GM21515 (cell line): ENCODE results near the gene RAC3.

ENCODE experiments used
- ATAC-seq: cut with Tn5 transposase; IDR thresholded peaks from one replicate; pipeline ENCODE4 v1.9.1; 2021; ENCODE audit not compliant: unreplicated experiment

The RAC3 gene

DNA sequence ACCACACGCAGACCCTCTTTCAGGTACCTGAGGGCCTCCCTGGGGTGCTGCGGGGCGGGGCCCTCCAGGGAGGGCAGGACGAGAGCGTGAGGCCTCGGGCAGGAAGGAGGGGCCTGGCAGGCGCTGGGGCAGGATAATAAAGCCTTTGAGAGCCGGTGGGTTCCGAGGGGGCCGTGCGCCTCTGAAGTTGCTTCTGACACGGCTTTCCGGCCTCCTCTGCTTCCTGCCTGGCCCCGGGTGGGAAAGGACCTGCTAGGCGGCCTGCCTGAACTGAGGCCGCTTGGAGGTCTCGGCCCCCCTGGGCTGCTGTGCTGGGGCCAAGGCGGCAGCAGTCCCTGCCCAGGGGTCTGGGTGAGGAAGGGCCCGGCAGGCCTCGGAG lies 19.2 kb upstream of the RAC3 start:
- ATAC-seq, result no peak

DNA sequence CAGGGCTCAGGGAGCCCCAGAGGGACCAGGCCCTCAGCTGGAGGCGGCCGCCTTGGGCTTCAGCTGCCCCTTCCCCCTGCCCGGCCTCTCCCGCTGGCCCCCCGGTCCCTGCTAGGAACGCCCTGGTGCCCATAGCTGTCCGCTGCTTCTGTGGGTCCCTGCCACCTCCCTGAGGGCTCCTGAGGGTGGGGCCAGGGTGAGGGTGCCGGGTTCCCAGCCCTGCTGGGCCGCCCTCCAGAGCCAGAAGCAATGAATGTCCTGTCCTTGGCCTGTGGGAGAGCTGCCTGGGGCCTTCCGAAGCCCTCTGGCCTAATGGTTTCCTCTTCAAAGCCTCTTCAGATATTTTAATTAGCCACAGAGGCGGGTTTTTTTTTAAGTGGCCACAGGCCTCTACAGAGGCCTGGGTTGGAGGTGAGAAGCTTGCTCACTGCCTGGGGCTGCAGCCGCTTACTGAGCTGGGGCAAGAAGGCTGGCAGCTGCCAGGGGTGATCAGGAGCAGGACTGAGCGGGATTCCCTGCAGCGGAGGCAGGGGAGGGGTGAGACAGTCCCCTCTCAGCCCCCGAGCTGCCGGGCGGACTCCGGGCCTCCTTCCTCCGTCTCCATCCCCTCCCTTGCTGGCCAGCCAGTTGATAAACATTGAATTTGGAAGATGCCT lies 18.7 kb upstream of the RAC3 start:
- ATAC-seq, result no peak

DNA sequence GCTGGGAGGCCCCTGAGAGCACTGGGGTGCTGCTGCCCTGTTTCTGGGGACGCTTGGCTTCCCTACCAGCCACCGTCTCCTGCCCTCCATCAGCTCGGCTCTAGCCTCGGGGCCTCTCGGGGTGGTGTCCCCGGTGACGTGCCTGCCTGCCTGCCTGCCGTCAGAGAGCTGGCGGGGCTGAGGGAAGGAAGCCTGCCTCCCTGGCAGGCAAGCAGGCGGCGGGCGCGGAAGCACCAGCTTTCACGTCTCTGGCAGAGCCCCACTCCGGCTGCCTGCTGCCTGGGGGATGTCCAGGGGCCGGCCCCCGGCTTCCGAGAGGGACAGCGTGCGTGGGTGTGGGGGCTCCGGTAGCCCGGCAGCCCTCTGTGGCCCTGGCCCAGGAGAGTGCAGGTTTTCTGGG lies 18.1 kb upstream of the RAC3 start:
- ATAC-seq, result no peak

DNA sequence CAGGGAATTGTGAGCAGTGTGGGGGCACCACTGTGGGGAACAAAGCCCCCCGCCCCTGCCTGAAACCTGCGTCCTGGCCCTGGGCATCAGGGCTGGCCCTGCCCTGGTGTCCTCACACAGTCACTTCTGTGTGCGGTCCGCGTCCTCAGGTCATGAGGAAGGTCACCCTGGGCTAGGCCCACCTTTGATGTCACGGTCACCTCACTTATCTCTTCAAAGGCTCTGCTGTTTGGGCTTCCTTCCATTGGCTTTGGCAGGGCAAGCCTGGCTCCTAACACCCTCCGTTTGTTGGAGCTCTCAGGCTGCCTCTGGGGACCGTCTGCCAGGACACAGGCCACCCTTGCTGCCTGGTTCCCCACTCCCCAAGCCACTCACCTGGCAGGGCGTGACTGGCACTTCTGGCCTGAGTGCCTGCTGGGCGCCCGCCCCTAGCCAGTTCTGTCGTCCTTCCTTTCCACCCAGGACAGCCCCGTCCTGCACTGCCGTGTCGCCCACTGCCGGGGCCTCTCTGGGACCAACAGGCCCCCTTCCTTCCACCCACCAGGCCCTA lies 17.6 kb upstream of the RAC3 start:
- ATAC-seq, result no peak

DNA sequence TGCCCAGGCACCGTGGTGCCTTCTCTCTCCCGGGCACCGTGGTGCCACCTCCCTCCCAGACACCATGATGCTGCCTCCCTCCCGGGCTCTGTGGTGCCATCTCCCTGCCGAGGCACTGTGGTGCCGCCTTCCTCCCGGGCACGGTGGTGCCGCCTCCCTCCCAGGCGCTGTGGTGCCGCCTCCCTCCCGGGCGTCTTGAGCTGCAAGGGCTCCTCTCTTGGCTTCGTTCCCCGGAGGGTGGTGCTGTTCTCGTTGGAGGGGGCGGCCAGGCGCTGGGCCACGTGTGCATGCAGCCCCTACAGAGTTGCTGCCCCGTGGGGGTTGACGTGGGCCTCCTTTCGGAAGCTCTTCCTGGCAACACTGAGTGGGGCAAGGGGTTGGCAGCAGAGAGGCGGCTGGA lies 17.0 kb upstream of the RAC3 start:
- ATAC-seq, result no peak

DNA sequence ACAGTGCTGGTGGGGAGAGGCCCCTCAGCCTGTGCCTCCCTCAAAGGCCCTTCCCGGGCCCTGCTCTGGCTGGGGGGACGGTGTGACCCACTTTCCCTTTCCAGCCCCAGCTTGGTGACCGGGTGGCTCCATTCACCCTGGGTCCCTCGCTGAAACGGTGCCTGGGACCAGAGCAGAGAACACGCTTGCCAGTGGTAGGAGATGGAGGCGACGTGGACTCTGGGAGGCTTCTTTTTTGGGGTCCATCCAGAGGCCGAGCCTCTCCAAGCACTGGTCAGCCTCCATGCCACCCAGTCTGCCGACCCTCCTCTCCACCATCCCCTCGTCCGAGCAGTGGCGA lies 16.5 kb upstream of the RAC3 start:
- ATAC-seq, result no peak

DNA sequence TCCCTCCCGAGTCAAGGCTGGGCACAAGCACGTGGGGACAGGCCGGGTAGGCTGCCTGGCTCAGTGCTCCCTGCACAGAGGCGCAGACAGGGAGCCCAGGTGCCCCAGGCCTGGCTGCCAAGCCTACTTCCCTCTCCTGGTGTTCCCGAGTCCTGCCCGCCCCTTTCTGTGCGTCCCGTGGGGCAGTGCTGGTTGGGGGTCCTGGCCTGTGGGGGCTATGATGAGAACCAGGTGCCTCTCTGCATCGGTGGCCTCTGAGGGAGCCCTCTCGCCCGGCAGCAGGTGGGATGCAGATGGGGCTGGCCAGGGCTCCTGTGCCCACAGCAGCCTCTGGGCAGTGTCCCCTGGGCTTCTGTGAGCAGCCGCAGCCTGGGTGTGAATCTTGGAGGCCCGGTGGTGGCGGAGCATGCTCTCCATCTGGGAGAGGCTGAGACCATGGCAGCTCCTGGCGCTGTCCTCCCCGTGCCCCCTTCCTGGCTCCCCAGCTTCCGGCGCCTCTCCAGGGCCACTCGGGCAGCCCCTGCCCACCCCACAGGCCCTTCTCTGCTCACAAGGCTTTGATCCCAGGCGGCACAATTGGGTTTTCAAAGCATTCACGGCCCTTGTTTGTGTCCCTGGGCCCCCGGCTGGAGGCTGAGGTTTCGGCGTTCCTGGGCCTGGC lies 16.0 kb upstream of the RAC3 start:
- ATAC-seq, result no peak

DNA sequence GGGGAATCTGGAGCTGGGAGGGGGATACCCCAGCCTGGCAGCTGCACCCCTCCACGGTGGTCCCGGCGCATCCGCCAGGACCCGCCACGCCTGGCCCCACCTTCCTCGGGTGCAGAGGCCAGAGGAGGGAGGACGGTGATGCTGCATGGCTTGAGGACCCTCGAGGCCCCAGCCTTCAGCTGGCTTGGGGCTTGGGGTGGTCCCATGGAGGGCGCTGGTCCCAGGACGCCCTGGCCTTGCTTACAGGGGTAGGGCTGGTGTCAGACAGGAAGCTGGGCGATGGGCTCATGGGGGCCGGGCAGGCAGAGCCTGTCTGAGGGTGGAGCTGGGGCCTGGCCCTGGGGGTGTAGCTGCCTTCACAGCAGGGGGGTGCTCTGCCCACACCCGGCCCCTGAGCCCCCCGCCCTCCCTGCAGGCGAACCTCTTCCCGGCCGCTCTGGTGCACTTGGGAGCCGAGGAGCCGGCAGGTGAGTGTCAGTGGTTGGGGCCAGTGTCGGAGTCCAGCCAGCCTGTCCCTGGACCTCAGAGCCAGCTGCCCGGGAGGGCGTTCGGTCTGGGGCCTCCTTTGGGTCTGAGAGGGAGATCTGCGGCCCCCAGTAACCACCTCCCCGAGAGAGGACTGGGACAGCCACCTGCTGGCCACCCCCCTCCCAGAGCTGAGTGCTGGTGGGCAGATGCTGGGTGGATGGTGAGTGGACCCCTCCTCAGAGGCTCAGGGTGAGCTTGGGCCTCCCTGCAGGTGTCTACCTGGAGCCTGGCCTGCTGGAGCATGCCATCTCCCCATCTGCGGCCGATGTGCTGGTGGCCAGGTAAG lies 15.2 kb upstream of the RAC3 start:
- ATAC-seq, result no peak

DNA sequence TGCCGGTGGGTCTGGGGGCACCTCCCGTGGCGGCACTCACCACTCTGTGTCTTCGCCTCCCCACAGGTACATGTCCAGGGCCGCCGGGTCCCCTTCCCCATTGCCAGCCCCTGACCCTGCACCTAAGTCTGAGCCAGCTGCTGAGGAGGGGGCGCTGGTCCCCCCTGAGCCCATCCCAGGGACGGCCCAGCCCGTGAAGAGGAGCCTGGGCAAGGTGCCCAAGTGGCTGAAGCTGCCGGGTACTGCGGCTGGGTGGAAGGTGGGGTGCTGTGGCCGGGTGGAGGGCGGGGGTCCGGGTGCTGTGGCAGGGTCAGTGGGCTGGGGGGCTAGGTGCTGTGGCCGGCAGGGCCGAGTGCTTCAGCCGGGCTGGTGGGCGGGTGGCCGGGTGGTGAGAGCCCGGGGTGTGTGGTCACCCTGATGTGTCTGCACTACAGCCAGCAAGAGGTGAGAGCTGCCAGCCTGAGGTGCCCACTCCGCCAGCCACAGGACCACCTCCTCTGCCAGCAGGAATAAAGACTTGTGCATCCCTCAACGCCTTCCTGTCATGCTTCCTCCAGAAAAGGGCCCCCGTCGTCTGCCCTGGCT lies 14.5 kb upstream of the RAC3 start:
- no peak for ATAC-seq

DNA sequence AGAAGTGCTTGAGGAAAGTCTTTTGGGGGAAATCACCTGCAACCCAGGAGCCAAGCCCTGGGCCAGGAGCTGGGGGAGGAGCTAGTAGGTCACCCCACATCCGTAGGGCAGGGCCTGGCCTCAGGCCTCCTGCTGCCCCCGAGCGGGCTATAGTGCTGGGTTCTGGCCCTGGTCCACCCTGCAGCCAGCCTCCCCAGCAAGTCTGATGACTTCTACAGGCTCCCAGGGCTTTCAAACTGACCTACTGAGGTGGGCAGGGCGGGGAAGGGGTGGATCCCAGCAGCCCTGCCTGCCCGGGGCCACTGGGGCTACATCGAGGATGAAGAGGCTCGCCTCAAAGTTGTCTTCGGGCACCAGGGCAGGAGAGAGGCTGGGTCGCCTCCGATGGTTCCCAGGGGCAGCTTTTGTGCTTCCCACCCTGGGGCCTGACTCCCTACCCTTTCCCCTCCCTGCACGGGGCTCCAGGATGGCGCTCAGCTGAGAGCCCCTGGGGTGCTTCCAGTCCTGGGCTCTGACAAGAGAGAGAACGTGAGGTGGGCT lies 13.8 kb upstream of the RAC3 start:
- no peak for ATAC-seq

DNA sequence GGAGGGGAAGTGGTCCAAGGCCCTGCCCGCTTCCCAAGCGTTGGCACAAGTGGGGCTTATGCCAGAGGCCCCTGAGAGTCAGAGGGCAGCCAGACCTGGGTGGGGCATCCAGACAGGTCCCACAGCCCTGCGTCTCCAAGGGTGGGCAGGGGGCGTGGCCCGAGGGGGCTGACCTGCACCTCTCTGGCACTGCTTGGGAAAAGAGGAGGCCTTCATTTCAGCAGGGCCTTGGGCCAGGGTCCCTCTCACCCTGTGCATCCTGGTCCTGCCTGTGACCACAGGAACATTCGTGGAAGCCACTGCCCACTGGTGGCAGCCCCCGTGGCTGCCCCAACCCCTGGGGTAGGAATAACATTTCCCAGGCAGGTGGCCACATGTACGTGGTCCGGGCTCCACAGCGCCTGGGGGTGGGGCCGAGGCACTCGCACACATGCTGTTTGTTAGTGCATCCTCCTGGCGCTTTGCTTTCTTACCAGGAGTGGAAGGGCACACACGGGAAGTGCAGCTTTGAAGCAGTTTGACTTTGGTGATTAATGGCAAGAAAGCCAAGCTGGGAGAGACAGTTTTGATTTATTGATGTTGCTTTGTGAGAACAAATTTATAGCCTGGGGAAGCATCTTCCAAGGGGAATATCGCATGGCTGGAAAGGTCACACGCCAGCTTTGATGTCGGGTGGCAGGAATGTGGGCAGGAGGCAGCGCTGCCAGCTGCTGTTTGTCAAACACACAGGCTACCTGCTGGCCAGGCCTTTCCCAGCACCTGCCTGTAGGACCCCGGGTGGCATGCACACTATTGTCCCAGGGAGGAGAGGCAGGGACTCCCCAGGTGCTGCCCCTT lies 13.1 kb upstream of the RAC3 start:
- no peak for ATAC-seq

DNA sequence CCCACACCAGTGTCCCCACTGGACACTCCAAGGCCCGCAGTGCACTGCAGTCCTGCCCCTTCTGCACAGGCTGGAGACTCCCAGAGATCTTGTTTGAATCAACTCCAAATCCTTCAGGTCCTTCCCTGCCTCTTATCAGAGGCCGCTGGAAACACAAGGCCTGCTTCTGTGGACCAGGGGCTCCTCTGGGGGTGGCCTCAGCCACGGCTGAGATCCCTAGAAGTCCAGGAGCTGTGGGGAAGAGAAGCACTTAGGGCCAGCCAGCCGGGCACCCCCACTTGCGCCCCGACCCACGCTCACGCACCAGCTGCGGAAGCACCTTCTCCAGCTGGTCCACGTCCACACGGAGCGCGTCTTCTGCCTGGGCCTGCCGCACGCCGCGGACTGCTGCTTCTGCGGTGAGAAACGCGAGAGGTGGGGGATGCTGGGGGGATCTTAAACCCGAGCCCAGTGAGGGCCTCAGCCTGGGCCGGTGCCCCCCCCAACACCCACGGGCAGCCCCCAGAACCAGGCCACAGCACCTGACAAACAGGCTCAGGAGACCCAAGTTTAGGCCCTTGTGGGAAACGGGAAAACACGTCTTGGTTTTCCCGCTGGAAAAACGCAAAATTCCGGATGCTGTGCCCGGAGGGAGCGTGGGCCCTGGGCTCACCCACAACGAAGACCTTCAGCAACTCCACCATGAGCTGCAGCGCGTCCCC lies 12.3 kb upstream of the RAC3 start:
- no peak for ATAC-seq

DNA sequence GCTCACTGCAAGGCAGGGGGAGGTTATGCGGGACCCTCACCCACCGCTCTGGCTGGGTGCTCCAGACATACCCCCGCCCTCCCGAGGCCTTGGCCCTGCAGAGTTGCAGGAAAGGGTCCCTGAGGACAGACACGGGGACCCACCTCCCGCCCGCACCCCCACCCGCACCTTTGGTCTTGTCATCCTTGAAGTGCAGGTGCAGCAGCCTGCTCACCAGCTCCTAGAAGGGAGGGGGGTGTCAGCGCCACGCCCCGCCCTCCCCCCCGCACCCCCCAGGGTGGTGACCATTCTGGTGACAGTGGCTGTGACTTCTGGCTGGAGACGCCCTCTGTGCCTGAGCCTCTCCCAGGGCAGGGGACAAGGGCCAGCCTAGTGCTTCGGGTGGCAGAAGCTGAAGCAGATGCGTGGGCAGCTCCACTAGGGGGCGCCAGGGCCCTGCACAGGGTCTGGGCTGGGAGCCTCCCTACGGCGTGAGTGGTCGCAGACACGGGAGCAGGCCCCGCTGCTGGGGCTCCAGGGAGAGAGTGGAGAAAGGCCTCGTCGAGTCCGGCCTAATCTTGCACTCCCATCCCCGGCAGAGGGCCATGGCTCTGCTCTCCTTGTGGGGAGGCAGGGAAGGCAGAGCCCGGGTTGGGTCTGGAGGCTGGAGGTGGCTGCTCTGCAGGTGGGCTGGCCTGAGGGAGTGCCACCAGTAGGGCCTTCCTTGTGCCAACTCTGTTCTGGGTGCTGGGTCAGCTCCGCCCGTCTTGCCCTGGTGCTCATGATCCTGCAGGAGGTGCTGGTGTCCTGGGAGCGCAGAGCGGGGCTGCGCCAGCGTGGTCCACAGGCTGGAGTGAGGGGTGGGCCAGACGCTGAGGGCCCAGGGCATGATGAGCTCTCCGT lies 11.5 kb upstream of the RAC3 start:
- ATAC-seq, result no peak

DNA sequence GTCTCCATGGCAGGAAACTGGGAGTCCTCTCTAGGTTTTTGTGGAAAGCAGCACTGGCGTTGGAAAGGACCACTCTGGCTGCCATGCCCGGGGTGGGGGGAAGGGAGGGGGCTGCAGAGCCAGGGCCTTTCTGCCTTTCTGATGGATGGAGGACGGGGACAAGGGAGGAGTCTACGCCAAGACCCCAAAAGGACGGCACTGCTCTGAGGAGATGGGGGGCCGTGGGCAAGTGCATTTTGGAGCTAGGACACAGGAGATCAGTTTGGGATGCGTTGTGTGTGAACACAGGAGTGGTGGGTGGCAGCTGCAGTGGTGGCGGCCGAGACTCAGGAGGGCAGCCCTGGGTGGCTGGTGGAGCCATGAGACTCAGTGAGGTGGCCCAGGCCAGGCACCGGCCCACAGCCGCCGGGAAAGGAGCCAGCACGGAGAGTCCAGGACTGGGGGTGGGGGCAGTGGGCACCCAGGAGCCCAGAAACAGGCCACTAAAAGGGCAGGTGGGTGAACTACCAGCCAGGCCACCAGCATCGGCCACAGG lies 10.8 kb upstream of the RAC3 start:
- no peak for ATAC-seq

DNA sequence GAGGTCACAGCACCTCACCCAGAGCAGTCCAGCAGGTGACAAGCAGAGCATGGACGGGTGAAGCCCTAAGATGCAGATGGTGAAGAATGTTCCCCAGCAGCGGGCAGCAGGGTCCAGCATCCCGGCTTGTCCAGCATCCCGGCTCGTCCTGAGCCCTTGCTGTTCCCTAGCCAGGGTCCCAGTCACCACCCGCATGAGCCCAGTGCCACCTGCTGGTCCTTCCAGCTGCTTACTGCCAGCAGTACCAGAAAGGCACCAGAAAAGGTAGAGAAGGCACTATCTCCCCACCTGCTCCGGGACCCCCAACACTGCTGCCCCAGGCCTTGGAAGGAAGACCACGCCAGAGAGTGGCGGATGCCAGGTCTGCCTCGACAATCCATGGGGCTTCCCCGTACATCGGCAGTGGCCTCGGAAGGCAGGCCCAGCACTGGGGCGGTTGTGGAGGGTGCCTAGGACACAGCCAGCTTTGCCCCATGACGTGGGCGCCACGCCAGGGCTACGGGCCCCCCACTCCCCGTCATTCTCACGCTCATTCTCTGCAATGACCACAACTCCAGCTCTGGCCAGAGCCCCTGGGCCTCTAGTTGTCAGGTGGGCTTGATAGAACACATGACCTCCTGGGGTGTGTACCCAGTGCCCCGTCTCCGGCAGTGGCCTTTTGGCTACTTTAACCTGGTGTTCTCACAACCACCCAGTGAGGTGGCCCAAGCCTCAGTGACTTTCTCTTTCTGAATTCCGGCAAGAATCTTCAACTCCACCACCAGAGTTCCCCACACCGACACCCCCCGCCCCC lies 10.2 kb upstream of the RAC3 start:
- ATAC-seq, result no peak

DNA sequence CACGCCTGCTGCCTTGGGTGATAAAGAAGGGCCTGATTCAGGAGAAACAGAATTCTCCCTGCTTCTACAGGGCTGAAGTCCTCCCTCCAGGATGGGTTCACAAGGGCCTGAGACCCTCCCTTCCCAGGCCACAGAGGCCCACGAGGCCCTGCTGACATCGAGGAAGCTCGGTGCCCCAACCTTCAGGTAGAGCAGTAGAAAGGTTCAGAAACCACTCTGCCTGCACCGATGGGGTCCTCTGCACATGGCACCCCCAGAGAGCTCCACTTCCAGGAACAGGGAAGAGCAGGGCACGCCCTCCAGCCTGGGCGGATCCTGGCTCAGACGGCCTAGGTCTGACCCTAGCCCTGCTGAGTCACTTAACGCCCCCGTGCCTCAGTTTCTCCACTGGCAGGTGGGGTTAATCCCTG lies 9.6 kb upstream of the RAC3 start:
- no peak for ATAC-seq

DNA sequence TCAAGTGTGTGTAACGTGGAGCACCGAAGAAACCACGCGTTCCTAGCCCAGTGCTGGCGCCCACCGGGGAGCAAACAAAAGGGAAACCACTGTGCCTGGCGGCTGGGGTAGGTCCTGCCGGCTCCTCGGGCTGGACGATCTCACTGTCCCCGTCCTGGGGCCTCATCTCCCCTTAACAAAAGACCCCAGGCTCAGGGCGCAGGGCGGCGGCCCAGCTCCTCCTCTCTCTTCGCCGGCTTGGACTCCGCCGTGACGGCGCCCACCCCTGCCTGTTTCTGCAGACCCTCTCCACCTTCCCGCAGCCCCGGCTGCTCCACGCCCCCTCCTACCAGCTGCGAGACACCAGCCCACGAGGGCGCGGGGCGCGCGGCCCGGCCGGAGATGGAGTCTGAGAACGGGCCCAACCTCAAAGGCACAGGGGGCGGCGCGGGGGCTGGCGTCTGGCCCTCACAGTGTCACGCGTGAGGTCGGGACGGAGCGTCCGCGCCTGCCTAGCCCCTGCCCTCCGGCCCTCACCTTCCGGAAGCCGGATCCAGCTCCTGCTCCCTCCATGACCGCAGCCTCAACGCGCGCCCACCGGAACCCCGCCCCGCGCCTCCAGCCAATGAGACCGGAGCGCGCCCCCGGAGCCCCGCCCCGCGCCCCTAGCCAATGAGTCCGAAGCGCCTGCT lies 9.0 kb upstream of the RAC3 start, which contains the start of gene CENPX:
Gene CENPX, minus strand, starts transcription at position 569 of the 671 bp plus-strand sequence. Its CDS starts 17 bp downstream, at position 552.
- peak; percentile 15 for ATAC-seq
